K562 (cell line): Measurements from ENCODE around the gene UBE2N. TPM values are rescaled to one million over a fixed set of nuclear protein-coding genes. Genes with fewer than 3 reads are reported as not detected.

Experiments used
- CEBPB ChIP-seq: fragments of 450-650 bp; IDR thresholded peaks from 2 replicates; pipeline ENCODE4 v1.6.1; 2016; ENCODE audit warnings: missing genetic modification characterization, missing compliant biosample characterization
- HOXB6 ChIP-seq: fragments of 250-450 bp; sonication (Bioruptor Pico); IDR thresholded peaks from 2 replicates; pipeline ENCODE4 v1.5.1; 2022; ENCODE audit warnings: mild to moderate bottlenecking, borderline replicate concordance
- NCOA2 ChIP-seq, 2 experiments: fragments of 450-650 bp; IDR thresholded peaks; 2 replicates each; pipeline ENCODE4 v1.6.1; 2018; ENCODE audit warnings: mild to moderate bottlenecking in 2 of 2, moderate library complexity in 1 of 2; ENCODE audit not compliant: partially characterized antibody in 2 of 2
- ZNF778 ChIP-seq: fragments of 450-650 bp; formaldehyde crosslinking; IDR thresholded peaks from 2 replicates; pipeline ENCODE4 v1.4.0; 2020; ENCODE audit warnings: mild to moderate bottlenecking, moderate library complexity
- polyA plus RNA-seq, 8 experiments: library from polyadenylated mRNA; depleted of rRNA in 4 of 8; stranded (reverse) in 5 of 8; unstranded in 3 of 8; fragments of >200 nt; fragmentation: Nextera tagmentation in 2 of 8; fragmentation: Illumina TruSeq in 1 of 8; extraction: Ambion mirVana in 2 of 8; extraction: Trizol in 1 of 8; gene quantifications; 2 replicates each; pipeline versions ENCODE4 v1.2.1 to v1.2.3, GENCODE V29; 2011 to 2014; ENCODE audit warnings: inconsistent platforms in 1 of 8, missing spikeins in 1 of 8
- total RNA-seq, 7 experiments: library from RNA; depleted of rRNA in 6 of 7; stranded (reverse); fragments of >200 nt in 6 of 7; fragmentation: Illumina TruSeq in 2 of 7; extraction: Trizol in 2 of 7; gene quantifications; 2 replicates each; pipeline versions ENCODE4 v1.2.1 to v1.2.3, GENCODE V29; 2011 to 2021; ENCODE audit warnings: low replicate concordance in 1 of 7
- TF ChIP-seq, protein P1 (sequence below): conservative IDR thresholded peaks from 2 replicates; pipeline ENCODE4 v1.6.1; 2011; ENCODE audit warnings: low read depth, mild to moderate bottlenecking, low read length; ENCODE audit not compliant: control insufficient read depth
- TF ChIP-seq, protein P2 (sequence below), 2 experiments: fragments of 450-650 bp in 1 of 2; sonication (generic) in 1 of 2; formaldehyde crosslinking; conservative IDR thresholded peaks; 2 replicates each; pipeline versions ENCODE4 v1.4.0 to v1.8.1; 2020 to 2022; ENCODE audit warnings: mild to moderate bottlenecking in 1 of 2, missing genetic modification reagents in 1 of 2
- TF ChIP-seq, protein P3 (sequence below): sonication (generic); formaldehyde crosslinking; IDR thresholded peaks from 2 replicates; pipeline ENCODE4 v1.8.0; 2023; ENCODE audit warnings: mild to moderate bottlenecking, missing genetic modification reagents
- TF ChIP-seq, protein P4 (sequence below): fragments of 450-650 bp; IDR thresholded peaks from 2 replicates; pipeline ENCODE4 v1.6.1; 2016; ENCODE audit warnings: low read depth
- TF ChIP-seq, protein P5 (sequence below): fragments of 450-650 bp; IDR thresholded peaks from 2 replicates; pipeline ENCODE4 v1.6.1; 2018; ENCODE audit warnings: mild to moderate bottlenecking, low read depth; ENCODE audit not compliant: partially characterized antibody
- TF ChIP-seq, protein P6 (sequence below), 2 experiments: fragments of 450-650 bp; conservative IDR thresholded peaks; 2 replicates each; pipeline ENCODE4 v1.6.1; 2017; ENCODE audit warnings: mild to moderate bottlenecking in 2 of 2, moderate library complexity in 2 of 2

UBE2N gene
- total and polyA plus RNA-seq, 9 of the 15 experiments (the other 6 are each of a cell fraction or from before 2014, with no cell fraction given) = 189 to 826 (median 260) TPM

DNA sequence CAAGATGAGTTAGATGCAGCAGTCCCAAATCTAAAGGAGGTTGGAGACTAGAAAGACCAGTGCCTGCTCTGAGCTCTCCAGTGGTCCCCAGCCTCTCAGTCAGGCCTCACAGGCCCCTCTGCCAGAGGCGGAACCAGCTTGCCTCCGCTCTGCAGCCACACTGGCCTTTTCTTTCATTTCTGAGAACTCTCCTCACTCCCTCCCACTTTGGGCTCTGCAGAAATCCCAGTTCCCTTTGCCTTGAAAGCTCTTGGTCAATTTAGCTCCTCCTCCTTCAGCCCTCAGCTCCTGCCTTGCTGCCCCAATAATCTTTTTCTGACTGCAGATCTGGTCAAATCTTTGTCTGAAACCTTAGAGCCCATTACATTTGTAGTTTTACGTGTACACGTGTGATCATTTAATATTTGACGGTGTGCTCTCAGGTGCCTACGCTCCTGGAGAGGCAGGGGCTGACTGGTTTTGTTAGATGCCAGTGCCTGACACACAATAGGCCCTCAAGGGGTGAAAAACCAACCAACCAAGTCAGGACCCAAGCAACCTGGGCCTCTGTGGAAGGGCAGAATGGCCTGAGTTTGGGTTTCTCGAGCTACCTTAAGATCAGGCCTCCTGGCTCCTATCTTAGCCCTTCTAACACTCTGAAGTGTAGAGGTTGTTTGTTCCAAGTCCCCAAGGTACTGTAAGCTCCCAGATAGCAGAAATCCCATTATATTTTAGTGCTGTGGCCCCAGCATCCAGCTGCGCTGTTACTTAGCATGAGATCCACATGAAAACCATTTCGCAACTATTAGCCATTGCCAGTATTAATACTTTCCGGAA is 65.1 kb downstream of the UBE2N start (continued):
- TF ChIP-seq, protein P1, sequence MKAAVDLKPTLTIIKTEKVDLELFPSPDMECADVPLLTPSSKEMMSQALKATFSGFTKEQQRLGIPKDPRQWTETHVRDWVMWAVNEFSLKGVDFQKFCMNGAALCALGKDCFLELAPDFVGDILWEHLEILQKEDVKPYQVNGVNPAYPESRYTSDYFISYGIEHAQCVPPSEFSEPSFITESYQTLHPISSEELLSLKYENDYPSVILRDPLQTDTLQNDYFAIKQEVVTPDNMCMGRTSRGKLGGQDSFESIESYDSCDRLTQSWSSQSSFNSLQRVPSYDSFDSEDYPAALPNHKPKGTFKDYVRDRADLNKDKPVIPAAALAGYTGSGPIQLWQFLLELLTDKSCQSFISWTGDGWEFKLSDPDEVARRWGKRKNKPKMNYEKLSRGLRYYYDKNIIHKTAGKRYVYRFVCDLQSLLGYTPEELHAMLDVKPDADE = no peak
- TF ChIP-seq, protein P2, sequence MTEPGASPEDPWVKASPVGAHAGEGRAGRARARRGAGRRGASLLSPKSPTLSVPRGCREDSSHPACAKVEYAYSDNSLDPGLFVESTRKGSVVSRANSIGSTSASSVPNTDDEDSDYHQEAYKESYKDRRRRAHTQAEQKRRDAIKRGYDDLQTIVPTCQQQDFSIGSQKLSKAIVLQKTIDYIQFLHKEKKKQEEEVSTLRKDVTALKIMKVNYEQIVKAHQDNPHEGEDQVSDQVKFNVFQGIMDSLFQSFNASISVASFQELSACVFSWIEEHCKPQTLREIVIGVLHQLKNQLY (CRISPR knock-in tag; conservative IDR thresholded peaks at IDR 0.05) = no peak
- TF ChIP-seq, protein P3, sequence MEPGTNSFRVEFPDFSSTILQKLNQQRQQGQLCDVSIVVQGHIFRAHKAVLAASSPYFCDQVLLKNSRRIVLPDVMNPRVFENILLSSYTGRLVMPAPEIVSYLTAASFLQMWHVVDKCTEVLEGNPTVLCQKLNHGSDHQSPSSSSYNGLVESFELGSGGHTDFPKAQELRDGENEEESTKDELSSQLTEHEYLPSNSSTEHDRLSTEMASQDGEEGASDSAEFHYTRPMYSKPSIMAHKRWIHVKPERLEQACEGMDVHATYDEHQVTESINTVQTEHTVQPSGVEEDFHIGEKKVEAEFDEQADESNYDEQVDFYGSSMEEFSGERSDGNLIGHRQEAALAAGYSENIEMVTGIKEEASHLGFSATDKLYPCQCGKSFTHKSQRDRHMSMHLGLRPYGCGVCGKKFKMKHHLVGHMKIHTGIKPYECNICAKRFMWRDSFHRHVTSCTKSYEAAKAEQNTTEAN = no peak
- no peak for TF ChIP-seq NCOA2 (IDR thresholded peaks at IDR 0.05; ENCODE audit: partially characterized antibody in 2 of 2)
- TF ChIP-seq HOXB6 (CRISPR knock-in tag) = no peak
- no peak for TF ChIP-seq ZNF778
- TF ChIP-seq, protein P4, sequence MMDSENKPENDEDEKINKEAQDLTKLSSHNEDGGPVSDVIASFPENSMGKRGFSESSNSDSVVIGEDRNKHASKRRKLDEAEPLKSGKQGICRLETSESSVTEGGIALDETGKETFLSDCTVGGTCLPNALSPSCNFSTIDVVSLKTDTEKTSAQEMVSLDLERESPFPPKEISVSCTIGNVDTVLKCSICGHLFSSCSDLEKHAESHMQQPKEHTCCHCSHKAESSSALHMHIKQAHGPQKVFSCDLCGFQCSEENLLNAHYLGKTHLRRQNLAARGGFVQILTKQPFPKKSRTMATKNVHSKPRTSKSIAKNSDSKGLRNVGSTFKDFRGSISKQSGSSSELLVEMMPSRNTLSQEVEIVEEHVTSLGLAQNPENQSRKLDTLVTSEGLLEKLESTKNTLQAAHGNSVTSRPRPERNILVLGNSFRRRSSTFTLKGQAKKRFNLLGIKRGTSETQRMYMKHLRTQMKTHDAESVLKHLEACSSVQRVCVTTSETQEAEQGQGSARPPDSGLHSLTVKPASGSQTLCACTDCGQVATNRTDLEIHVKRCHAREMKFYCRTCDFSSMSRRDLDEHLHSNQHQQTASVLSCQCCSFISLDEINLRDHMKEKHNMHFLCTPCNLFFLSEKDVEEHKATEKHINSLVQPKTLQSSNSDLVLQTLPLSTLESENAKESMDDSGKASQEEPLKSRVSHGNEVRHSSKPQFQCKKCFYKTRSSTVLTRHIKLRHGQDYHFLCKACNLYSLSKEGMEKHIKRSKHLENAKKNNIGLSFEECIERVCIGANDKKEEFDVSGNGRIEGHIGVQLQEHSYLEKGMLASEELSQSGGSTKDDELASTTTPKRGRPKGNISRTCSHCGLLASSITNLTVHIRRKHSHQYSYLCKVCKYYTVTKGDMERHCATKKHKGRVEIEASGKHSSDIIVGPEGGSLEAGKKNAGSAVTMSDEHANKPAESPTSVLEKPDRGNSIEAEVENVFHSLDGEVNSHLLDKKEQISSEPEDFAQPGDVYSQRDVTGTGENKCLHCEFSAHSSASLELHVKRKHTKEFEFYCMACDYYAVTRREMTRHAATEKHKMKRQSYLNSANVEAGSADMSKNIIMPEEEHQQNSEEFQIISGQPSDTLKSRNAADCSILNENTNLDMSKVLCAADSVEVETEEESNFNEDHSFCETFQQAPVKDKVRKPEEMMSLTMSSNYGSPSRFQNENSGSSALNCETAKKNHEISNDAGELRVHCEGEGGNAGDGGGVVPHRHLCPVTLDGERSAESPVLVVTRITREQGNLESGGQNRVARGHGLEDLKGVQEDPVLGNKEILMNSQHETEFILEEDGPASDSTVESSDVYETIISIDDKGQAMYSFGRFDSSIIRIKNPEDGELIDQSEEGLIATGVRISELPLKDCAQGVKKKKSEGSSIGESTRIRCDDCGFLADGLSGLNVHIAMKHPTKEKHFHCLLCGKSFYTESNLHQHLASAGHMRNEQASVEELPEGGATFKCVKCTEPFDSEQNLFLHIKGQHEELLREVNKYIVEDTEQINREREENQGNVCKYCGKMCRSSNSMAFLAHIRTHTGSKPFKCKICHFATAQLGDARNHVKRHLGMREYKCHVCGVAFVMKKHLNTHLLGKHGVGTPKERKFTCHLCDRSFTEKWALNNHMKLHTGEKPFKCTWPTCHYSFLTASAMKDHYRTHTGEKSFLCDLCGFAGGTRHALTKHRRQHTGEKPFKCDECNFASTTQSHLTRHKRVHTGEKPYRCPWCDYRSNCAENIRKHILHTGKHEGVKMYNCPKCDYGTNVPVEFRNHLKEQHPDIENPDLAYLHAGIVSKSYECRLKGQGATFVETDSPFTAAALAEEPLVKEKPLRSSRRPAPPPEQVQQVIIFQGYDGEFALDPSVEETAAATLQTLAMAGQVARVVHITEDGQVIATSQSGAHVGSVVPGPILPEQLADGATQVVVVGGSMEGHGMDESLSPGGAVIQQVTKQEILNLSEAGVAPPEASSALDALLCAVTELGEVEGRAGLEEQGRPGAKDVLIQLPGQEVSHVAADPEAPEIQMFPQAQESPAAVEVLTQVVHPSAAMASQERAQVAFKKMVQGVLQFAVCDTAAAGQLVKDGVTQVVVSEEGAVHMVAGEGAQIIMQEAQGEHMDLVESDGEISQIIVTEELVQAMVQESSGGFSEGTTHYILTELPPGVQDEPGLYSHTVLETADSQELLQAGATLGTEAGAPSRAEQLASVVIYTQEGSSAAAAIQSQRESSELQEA = no peak
- peak; percentile 84 for TF ChIP-seq CEBPB
- TF ChIP-seq, protein P5, sequence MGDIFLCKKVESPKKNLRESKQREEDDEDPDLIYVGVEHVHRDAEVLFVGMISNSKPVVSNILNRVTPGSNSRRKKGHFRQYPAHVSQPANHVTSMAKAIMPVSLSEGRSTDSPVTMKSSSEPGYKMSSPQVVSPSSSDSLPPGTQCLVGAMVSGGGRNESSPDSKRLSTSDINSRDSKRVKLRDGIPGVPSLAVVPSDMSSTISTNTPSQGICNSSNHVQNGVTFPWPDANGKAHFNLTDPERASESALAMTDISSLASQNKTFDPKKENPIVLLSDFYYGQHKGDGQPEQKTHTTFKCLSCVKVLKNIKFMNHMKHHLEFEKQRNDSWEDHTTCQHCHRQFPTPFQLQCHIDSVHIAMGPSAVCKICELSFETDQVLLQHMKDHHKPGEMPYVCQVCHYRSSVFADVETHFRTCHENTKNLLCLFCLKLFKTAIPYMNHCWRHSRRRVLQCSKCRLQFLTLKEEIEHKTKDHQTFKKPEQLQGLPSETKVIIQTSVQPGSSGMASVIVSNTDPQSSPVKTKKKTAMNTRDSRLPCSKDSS = no peak
- TF ChIP-seq, protein P6, sequence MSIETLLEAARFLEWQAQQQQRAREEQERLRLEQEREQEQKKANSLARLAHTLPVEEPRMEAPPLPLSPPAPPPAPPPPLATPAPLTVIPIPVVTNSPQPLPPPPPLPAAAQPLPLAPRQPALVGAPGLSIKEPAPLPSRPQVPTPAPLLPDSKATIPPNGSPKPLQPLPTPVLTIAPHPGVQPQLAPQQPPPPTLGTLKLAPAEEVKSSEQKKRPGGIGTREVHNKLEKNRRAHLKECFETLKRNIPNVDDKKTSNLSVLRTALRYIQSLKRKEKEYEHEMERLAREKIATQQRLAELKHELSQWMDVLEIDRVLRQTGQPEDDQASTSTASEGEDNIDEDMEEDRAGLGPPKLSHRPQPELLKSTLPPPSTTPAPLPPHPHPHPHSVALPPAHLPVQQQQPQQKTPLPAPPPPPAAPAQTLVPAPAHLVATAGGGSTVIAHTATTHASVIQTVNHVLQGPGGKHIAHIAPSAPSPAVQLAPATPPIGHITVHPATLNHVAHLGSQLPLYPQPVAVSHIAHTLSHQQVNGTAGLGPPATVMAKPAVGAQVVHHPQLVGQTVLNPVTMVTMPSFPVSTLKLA (conservative IDR thresholded peaks at IDR 0.05) = peak in 1 of 2 experiments; percentile 20; a peak in 1 of 4 replicates
